HG03135 (cell line): ENCODE measurements around the gene POLR2I.
A peak's percentile ranks its signal among the peaks of the same experiment; 100 is the strongest.

Experiments used
- ATAC-seq: cut with Tn5 transposase; IDR thresholded peaks from one replicate; pipeline ENCODE4 v1.9.1; 2021; ENCODE audit warnings: mild to moderate bottlenecking, moderate library complexity; ENCODE audit not compliant: unreplicated experiment

The POLR2I gene

GRCh38 chr19:36114721-36115452, at the start of gene POLR2I:
POLR2I (minus strand) TSS chr19:36114875; CDS start chr19:36114856, 19 bp downstream.
- ATAC-seq: peak; percentile 78

GRCh38 chr19:36163813-36164212, 49.1 kb upstream of the POLR2I start:
- no peak for ATAC-seq

- ATAC-seq: no peak
Observed at GRCh38 chr19:36160821-36161596, 46.3 kb upstream of the POLR2I start.

- no peak for ATAC-seq
Observed at GRCh38 chr19:36153126-36153525, 38.5 kb upstream of the POLR2I start.

GRCh38 chr19:36152352-36153091, 37.8 kb upstream of the POLR2I start, which contains the start of gene COX7A1:
COX7A1 (minus strand) TSS chr19:36152447; CDS start chr19:36152407, 40 bp downstream.
- ATAC-seq: no peak

- no peak for ATAC-seq
Observed at GRCh38 chr19:36152019-36152351, 37.3 kb upstream of the POLR2I start.

- no peak for ATAC-seq
Observed at GRCh38 chr19:36151144-36152018, 36.7 kb upstream of the POLR2I start.

GRCh38 chr19:36150586-36150985, 35.9 kb upstream of the POLR2I start:
- no peak for ATAC-seq

- no peak for ATAC-seq
Observed at GRCh38 chr19:36149673-36150406, 35.2 kb upstream of the POLR2I start.

- ATAC-seq: no peak
Observed at GRCh38 chr19:36144624-36145023, 29.9 kb upstream of the POLR2I start.

- ATAC-seq: no peak
Observed at GRCh38 chr19:36142496-36142895, 27.8 kb upstream of the POLR2I start.

- ATAC-seq: no peak
Observed at GRCh38 chr19:36142046-36142445, 27.4 kb upstream of the POLR2I start.

- peak; percentile 43 for ATAC-seq
Observed at GRCh38 chr19:36141039-36141927, 26.6 kb upstream of the POLR2I start.

- ATAC-seq: peak; percentile 9
Observed at GRCh38 chr19:36140304-36141038, 25.8 kb upstream of the POLR2I start.

GRCh38 chr19:36139473-36140303, 25.0 kb upstream of the POLR2I start, which contains the start of gene CAPNS1:
CAPNS1 (plus strand) TSS chr19:36140066; CDS start chr19:36141012, 946 bp downstream.
- ATAC-seq: peak; percentile 71

- no peak for ATAC-seq
Observed at GRCh38 chr19:36139120-36139472, 24.4 kb upstream of the POLR2I start.

GRCh38 chr19:36136964-36137686, 22.4 kb upstream of the POLR2I start:
- no peak for ATAC-seq
